Measurements from ENCODE around the gene RTN1. TPM values are rescaled to one million over a fixed set of nuclear protein-coding genes. Genes with fewer than 3 reads are reported as not detected.

RTN1 gene, protein sequence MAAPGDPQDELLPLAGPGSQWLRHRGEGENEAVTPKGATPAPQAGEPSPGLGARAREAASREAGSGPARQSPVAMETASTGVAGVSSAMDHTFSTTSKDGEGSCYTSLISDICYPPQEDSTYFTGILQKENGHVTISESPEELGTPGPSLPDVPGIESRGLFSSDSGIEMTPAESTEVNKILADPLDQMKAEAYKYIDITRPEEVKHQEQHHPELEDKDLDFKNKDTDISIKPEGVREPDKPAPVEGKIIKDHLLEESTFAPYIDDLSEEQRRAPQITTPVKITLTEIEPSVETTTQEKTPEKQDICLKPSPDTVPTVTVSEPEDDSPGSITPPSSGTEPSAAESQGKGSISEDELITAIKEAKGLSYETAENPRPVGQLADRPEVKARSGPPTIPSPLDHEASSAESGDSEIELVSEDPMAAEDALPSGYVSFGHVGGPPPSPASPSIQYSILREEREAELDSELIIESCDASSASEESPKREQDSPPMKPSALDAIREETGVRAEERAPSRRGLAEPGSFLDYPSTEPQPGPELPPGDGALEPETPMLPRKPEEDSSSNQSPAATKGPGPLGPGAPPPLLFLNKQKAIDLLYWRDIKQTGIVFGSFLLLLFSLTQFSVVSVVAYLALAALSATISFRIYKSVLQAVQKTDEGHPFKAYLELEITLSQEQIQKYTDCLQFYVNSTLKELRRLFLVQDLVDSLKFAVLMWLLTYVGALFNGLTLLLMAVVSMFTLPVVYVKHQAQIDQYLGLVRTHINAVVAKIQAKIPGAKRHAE
- 0.25 and 0.44 TPM in 2 replicates for total RNA-seq (2012; rRNA removed)

DNA sequence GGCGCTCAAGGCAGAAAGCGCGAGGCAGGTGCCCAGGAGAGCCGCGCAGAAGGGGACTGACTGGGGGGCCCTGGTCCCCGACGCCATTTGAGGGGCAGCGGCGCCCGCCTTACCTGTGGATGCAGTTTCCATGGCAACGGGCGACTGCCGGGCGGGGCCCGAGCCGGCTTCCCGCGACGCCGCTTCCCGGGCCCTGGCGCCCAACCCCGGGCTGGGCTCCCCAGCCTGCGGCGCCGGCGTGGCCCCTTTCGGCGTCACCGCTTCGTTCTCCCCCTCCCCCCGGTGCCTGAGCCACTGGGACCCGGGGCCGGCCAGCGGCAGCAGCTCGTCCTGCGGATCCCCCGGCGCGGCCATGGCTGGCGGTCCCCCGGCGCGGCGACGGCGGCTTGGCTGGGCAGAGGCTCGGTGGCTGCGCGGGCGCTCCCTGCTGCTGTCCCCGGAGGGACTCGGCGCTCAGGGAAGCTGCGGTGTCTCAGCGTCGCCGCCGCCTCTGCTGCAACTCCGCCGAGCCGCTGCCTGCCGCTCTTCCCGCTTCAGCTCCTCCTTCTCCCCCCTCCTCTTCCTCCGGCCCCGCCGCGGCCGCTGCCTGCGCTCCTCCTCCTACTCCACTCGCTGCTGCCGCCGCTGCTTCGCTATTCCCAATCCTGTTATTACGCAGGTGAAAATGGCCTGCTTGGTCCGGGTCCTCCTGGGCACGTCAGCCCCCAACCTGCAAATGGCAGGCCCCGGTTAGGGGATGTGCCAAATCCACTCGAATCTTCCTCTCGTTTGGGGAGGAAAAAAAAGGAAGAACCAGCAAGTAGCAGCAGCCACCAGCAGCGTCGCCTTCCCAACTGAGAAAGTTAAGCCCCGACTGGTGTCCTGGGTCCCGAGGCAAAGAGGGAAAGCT, at the start of gene RTN1:
Gene RTN1 (minus strand): TSS at position 500 of the 889 bp plus-strand sequence. CDS start 146 bp downstream, at position 354.
- Histone ChIP-seq H3K27me3 (ENCODE audit: control insufficient read depth, insufficient read depth, low read length) (peaks cover 3% of the 10 kb centered on the region), H3K9me3 (replicated peaks; ENCODE audit: low read length) (no peaks in the 10 kb centered on the region), H3K4me1 (ENCODE audit: control insufficient read depth, insufficient read depth, low read length) (peaks cover 13% of the 10 kb centered on the region), H3K36me3 (ENCODE audit: insufficient read depth, low read length) (no peaks in the 10 kb centered on the region), H3K4me2 (ENCODE audit: low read length) (peak within 1 kb of the TSS; percentile 91), H3K4me3 (ENCODE audit: low read length) (peak within 1 kb of the TSS; percentile 79), H3K9ac (ENCODE audit: low read depth, low read length) (peak within 1 kb of the TSS; percentile 70)

DNA sequence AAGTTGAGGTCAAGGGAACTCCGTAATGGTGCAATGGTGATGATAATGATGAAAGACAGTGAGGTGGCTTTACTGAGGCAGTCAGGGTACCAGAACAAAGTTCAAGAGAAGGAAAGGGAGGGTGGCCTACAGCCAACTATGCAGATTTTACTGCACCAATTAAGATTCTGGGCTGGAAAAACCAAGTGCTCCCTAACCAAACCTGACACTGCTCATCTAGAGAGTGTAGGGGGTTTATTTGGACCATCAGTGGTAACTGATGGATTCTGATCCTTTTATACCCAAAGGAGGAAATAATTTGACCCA, 49.8 kb upstream of the RTN1 start:
- Histone ChIP-seq H3K4me2 (ENCODE audit: low read length) (peak overlapping the region; percentile 98), H3K4me1 (ENCODE audit: control insufficient read depth, insufficient read depth, low read length) (no peaks in the 10 kb centered on the region), H3K27me3 (ENCODE audit: control insufficient read depth, insufficient read depth, low read length) (no peaks in the 10 kb centered on the region), H3K9ac (ENCODE audit: low read depth, low read length) (no peak overlapping the region), H3K4me3 (ENCODE audit: low read length) (no peak overlapping the region), H3K9me3 (replicated peaks; ENCODE audit: low read length) (no peaks in the 10 kb centered on the region), H3K36me3 (ENCODE audit: insufficient read depth, low read length) (no peaks in the 10 kb centered on the region)

DNA sequence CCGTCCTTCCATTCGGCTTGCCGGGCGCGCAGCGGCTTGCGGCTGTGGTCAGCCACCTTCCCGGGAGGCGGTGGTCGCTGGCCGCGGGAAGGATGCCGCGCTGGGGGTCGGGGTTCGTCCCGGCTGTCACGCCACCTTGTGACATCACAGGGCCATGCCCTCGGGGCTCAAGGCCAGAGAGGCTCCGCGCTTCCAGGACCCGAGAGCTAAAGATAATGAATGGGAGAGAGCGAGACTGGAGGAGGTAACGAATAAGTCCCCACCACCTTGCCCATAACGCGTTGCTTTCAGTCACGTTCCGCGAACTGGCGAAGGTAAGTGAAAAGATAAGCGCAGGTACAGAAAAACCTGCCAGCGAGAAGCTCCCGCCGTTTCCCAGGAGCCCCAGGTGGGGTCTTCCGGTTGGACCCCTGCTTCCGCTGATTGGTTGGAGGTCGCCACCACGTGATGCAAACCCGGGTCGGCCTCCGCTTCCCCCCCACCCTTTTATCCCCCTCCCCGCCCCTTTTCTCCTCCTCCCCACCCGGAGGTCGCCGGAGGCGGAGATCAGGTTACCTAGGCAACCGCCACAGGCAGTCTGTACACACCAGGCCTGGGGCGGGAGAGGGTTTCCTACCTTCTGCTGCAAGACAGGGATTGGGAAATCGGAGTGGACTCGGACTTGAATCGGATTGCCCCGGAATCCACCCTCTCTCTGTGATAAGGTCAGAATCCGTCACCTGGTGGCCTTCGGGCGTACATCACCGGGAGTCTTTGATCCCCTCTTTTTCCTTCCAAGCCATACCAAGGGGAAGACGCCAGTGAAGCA, 49.2 kb upstream of the RTN1 start, which contains the start of gene LRRC9:
Gene LRRC9 (plus strand): TSS at position 575 of the 808 bp plus-strand sequence.
- H3K4me1 ChIP-seq (ENCODE audit: control insufficient read depth, insufficient read depth, low read length): no peaks in the 10 kb centered on the region
- H3K4me3 ChIP-seq (ENCODE audit: low read length): peak within 1 kb of the TSS; percentile 75
- H3K27me3 ChIP-seq (ENCODE audit: control insufficient read depth, insufficient read depth, low read length): no peaks in the 10 kb centered on the region
- peak within 1 kb of the TSS; percentile 98 for H3K4me2 ChIP-seq (ENCODE audit: low read length)
- peak within 1 kb of the TSS; percentile 60 for H3K9ac ChIP-seq (ENCODE audit: low read depth, low read length)
- H3K9me3 ChIP-seq (replicated peaks; ENCODE audit: low read length): no peaks in the 10 kb centered on the region
- no peaks in the 10 kb centered on the region for H3K36me3 ChIP-seq (ENCODE audit: insufficient read depth, low read length)

DNA sequence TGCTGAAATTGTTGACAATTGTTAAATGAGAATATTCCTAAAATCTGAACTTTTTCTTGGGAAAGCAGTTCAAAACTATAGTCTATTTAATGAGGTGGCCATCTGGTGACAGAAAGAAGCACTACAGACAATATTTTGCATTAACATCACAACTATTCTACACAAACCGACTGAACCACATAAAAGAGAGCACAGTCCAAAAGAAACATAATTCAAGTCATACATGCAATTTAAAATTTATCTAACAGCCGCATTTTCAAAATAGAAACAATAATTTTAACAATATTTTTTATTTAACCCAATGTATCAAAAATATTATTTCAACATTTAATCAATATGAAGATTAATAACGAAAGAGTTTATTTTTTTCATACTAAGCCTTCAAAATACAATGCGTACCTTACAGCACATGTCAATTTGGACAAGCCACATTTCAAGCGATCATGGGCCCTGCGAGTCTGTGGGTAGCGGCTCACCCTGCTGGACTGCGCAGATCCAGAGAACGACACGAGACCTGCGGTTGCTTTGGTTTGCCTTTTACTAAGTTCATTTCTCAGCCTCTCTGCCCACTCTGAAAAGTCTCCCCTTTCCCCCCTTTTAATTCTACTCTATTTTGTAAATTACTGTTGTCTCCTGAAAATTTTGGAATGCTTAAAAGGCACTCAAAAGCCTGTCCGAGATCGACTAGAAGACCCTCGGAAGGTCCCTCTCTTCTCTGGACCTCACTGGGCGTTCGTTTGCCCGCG, 48.4 kb upstream of the RTN1 start:
- Histone ChIP-seq H3K36me3 (ENCODE audit: insufficient read depth, low read length) (no peaks in the 10 kb centered on the region), H3K9ac (ENCODE audit: low read depth, low read length) (peak overlapping the region; percentile 60), H3K4me1 (ENCODE audit: control insufficient read depth, insufficient read depth, low read length) (no peaks in the 10 kb centered on the region), H3K4me2 (ENCODE audit: low read length) (peak overlapping the region; percentile 98), H3K27me3 (ENCODE audit: control insufficient read depth, insufficient read depth, low read length) (no peaks in the 10 kb centered on the region), H3K9me3 (replicated peaks; ENCODE audit: low read length) (no peaks in the 10 kb centered on the region), H3K4me3 (ENCODE audit: low read length) (peak overlapping the region; percentile 75)

DNA sequence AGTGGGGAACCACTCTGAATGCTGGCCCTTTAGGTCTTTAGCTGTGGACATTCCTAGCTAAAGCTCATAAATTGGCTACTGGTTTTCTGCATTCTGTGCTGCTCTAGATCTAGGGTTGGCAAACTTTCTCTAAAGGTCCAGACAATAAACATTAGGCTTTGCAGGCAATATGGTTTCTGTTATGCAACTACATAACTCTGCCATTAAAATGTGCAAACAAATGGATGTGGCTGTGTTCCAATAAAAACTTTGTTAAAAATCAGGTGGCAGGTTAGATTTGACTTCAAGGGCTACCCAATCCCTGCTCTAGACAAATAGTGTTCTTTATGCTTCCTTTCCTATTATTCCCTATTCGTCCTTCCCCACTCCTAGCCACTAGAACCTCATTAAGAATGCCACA, 42.6 kb upstream of the RTN1 start:
- Histone ChIP-seq H3K36me3 (ENCODE audit: insufficient read depth, low read length) (no peaks in the 10 kb centered on the region), H3K9me3 (replicated peaks; ENCODE audit: low read length) (no peaks in the 10 kb centered on the region), H3K4me1 (ENCODE audit: control insufficient read depth, insufficient read depth, low read length) (no peaks in the 10 kb centered on the region), H3K4me3 (ENCODE audit: low read length) (no peak overlapping the region), H3K4me2 (ENCODE audit: low read length) (no peak overlapping the region), H3K27me3 (ENCODE audit: control insufficient read depth, insufficient read depth, low read length) (no peaks in the 10 kb centered on the region), H3K9ac (ENCODE audit: low read depth, low read length) (no peak overlapping the region)

DNA sequence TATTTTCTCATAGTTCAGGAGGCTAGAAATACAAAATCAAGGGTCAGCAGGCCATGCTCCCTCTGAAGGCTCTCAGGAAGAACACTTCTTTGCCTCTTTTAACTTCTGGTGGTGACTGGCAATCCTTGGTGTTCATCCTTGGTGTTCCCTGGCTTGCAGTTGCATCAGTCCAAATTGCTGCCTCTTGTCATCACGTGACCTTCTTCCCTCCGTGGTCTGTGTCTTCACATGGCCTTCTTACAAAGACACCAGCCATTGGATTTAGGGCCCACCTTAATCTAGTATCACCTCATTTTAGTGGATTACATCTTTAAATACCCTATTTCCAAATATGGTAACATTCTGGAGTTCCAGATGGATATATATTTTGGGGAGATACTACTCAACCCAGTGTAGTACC, 41.9 kb upstream of the RTN1 start:
- no peak overlapping the region for H3K9ac ChIP-seq (ENCODE audit: low read depth, low read length)
- no peaks in the 10 kb centered on the region for H3K27me3 ChIP-seq (ENCODE audit: control insufficient read depth, insufficient read depth, low read length)
- no peaks in the 10 kb centered on the region for H3K9me3 ChIP-seq (replicated peaks; ENCODE audit: low read length)
- H3K4me1 ChIP-seq (ENCODE audit: control insufficient read depth, insufficient read depth, low read length): no peaks in the 10 kb centered on the region
- H3K4me2 ChIP-seq (ENCODE audit: low read length): no peak overlapping the region
- H3K36me3 ChIP-seq (ENCODE audit: insufficient read depth, low read length): no peaks in the 10 kb centered on the region
- H3K4me3 ChIP-seq (ENCODE audit: low read length): no peak overlapping the region

DNA sequence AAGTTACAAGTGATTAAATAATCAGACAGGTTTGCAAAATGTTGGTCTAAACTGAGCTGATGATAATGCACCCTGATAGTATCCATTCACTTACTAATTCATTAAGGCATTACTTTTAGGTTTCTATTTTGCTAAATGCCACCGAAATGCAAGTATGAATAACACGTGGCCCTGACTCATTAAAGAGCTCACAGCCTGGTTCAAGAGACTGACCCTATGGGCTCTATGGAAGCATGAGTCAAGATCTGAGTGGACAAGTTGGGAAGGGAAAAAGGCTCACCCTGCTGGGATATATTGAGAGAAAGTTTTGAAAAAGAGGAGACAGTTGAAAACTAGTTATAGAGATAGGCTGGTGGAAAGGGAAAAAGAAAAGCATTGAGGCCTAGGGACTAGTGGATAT, 34.6 kb upstream of the RTN1 start:
- Histone ChIP-seq H3K4me2 (ENCODE audit: low read length) (no peak overlapping the region), H3K4me3 (ENCODE audit: low read length) (no peak overlapping the region), H3K36me3 (ENCODE audit: insufficient read depth, low read length) (no peaks in the 10 kb centered on the region), H3K9me3 (replicated peaks; ENCODE audit: low read length) (no peaks in the 10 kb centered on the region), H3K4me1 (ENCODE audit: control insufficient read depth, insufficient read depth, low read length) (peaks cover 4% of the 10 kb centered on the region), H3K27me3 (ENCODE audit: control insufficient read depth, insufficient read depth, low read length) (no peaks in the 10 kb centered on the region), H3K9ac (ENCODE audit: low read depth, low read length) (no peak overlapping the region)

DNA sequence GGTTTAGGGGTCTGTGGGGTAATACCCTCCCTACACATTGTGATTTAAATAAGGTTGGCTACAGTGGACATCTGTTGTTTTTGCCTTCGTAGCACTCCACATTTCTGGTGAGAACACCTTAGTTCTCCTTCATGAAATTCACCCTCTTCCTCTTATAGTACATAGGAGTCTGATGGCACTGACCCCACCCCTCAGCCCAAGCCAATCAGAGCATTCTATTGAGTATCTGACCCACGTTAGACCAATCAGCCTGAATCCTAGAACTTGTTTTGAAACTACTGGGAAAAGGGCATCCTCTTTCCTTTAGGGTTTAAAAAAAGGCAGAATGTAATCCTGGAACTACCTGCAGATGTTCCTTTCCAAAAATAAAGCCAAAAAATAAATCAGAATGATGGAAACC, 33.6 kb upstream of the RTN1 start:
- Histone ChIP-seq H3K27me3 (ENCODE audit: control insufficient read depth, insufficient read depth, low read length) (no peaks in the 10 kb centered on the region), H3K9me3 (replicated peaks; ENCODE audit: low read length) (no peaks in the 10 kb centered on the region), H3K36me3 (ENCODE audit: insufficient read depth, low read length) (no peaks in the 10 kb centered on the region), H3K9ac (ENCODE audit: low read depth, low read length) (no peak overlapping the region), H3K4me1 (ENCODE audit: control insufficient read depth, insufficient read depth, low read length) (peaks cover 4% of the 10 kb centered on the region), H3K4me3 (ENCODE audit: low read length) (no peak overlapping the region), H3K4me2 (ENCODE audit: low read length) (no peak overlapping the region)

DNA sequence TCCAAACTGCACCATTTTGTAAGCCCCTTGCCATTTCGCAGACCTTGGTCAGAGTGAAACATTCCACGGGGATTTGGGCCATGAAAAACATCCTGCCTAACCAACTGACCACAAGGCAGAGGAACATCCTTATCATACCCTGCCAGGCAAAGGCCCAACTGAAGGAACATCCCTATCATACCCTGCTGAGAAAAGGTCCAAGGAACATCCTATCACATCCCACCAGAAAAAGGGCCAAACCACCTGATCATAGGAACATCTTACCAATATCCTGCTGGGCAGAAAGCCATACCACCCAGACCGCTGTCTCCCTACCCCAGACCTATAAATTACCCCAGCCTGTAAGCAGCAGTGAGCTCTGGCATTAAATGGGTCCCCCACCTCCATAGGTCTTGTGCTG, 30.0 kb upstream of the RTN1 start:
- Histone ChIP-seq H3K9ac (ENCODE audit: low read depth, low read length) (no peak overlapping the region), H3K4me2 (ENCODE audit: low read length) (no peak overlapping the region), H3K4me3 (ENCODE audit: low read length) (no peak overlapping the region), H3K9me3 (replicated peaks; ENCODE audit: low read length) (no peaks in the 10 kb centered on the region), H3K27me3 (ENCODE audit: control insufficient read depth, insufficient read depth, low read length) (no peaks in the 10 kb centered on the region), H3K4me1 (ENCODE audit: control insufficient read depth, insufficient read depth, low read length) (peaks cover 4% of the 10 kb centered on the region), H3K36me3 (ENCODE audit: insufficient read depth, low read length) (no peaks in the 10 kb centered on the region)

DNA sequence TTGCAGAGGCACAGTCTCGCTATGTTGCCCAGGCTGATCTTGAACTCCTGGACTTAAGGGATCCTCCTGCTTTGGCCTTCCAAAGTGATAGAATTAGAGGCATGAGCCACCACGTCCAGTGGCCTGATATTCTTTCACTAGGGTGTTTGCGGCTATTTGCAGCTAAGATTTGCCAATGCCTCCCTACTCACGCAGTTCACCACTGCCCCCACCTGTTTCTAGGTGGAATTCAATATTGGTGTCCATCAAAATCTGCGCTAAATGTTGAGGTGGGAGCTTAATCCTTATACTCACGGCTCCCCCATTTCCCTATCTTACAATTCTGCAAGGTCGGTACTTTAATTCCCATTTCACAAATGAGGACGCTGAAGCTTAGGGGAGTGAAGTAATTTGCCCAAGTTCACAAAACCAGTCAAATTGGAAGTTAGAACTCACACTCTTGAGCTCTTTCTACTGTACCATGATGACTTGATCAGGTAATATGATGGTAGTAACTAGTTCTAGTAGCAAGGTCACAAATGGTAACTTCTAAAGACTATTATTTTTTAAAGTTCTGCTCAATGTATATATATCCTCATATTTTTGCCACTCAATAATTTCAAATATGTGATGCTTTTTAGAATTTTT, 27.3 kb upstream of the RTN1 start:
- H3K27me3 ChIP-seq (ENCODE audit: control insufficient read depth, insufficient read depth, low read length): no peaks in the 10 kb centered on the region
- H3K9me3 ChIP-seq (replicated peaks; ENCODE audit: low read length): no peaks in the 10 kb centered on the region
- H3K4me2 ChIP-seq (ENCODE audit: low read length): no peak overlapping the region
- no peaks in the 10 kb centered on the region for H3K36me3 ChIP-seq (ENCODE audit: insufficient read depth, low read length)
- H3K9ac ChIP-seq (ENCODE audit: low read depth, low read length): no peak overlapping the region
- H3K4me1 ChIP-seq (ENCODE audit: control insufficient read depth, insufficient read depth, low read length): no peaks in the 10 kb centered on the region
- H3K4me3 ChIP-seq (ENCODE audit: low read length): no peak overlapping the region
